HG03575 (cell line): ENCODE results near the gene PPY.
"Not testable (repeated sequence)": the region's sequence is repeated elsewhere in the genome, so short reads cannot be mapped to it uniquely, and the experiment has no call there.

Experiments used
- ATAC-seq: cut with Tn5 transposase; IDR thresholded peaks from one replicate; pipeline ENCODE4 v1.9.1; 2021; ENCODE audit not compliant: unreplicated experiment, insufficient number of reproducible peaks, low FRiP score; ENCODE audit errors: extremely low read depth

PPY gene

GRCh38 chr17:43970366-43970765, 28.1 kb upstream of the PPY start:
- ATAC-seq = no peak

GRCh38 chr17:43967251-43967875, 25.1 kb upstream of the PPY start:
- no peak for ATAC-seq

DNA sequence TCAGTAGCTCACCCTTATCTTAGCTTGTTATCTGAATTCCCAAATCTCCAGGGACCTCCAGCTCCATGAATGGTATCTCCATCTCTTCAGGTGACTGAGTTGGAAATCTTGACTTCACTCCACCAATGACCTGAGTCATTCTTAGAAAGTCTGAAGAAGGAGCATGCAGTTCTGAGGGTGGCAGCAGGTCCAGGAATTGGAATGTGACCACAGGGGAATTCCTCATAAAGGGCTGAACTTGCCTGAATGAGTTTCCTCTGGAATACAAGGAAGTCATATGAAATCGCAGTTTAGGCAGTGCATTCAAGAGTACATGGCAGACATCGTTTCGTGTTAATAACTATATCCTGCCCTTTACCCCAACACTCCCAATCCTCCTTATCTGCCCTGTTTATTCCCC, 24.0 kb upstream of the PPY start:
- no peak for ATAC-seq

DNA sequence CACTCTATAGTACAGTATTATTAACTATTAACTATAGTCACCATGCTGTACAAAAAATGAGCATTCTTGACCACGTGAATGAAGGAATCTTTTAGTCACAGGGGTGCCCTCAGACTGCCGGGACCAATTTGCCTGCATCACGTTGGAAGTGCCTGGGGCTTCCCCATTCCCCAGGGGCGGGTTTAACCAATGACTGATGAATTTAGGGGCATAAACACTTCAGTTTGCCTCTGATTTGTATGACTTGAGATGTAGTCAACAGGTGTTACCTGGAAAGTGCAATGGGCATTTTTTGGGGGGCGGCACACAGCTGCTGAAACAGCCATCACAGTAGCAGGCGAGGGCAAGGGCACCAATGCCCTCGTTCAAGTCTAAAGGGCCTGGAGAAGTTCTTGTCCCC, 20.2 kb upstream of the PPY start:
- ATAC-seq = no peak

DNA sequence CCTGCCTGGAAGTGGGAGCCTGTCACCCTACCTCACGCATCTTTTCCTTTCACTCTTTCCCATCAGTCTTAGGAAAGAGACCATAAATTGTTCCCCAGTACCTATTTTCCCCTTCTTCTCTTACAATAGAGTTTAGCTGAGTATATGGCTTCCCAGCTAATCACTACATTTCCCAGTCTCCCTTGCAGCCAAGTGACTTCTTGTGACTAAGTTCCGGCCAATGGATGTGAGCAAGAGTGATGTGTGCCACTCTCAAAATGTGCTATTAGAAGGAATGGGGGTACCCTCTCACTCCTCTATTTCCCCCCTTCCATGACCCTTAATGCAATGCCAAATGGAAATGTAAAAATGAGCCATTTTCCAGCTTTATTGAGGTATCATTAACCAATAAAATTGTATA, 19.7 kb upstream of the PPY start:
- ATAC-seq = no peak

DNA sequence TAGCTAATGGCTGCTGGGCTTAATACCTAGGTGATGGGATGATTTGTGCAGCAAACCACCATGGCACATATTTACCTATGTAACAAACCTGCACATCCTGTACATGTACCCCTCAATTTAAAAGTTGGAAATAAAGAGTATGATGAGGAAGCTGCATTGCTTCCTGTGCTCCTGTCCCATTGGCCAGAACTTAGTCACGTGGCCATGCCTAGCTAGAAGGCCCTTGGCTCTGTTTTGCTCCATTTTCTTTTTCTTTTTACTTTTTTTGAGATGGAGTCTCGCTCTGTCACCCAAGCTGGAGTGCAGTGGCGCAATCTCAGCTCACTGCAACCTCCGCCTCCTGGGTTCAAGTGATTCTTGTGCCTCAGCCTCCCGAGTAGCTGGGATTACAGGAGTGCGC, 19.0 kb upstream of the PPY start:
- not testable (repeated sequence) for ATAC-seq

DNA sequence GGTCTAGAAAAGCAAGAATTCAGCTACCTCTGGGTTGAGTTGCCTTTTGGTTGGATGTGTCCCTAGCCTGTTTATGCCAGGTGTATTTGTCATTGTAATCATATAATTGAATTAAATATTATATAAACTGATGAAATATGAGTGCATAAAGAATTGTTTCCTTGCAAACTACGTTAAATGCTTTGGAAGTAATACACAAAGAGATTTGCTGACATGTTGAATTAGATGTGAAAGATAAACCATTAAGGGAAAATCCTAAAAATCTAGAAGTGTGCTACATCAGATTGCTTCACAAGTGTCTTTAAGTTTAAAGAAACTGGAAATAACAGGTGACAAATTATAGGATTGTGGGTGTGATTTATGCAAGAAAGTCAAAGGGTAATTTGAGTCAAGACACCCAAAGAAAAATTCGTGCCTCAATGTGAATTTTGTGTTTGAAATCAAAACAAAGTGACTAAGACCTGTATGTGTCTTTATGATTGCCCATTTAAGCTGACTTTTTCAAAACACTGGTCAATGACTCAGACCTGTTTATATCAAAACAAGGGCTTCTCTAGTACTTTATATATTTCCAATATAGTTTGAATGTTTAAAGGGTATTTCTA, 16.6 kb upstream of the PPY start:
- no peak for ATAC-seq

DNA sequence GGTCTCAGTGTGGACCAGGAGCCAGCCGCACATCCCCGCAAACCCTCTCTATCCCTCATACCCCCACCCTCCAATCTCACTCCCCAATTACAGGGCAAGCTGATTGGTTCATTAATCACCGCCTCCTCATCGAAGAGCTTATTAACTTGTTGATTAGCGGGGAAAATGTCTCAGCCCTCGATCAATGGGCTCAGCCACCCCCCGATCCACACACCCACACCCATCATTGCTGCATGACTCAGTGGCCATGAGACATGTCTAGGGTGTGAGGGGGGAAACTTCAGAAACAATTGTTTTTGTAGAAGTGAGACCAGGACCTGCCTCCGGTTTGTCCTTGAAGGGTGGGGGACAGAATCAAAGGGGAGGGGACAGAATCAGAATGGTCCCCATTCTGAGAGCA, 13.9 kb upstream of the PPY start:
- ATAC-seq = no peak

DNA sequence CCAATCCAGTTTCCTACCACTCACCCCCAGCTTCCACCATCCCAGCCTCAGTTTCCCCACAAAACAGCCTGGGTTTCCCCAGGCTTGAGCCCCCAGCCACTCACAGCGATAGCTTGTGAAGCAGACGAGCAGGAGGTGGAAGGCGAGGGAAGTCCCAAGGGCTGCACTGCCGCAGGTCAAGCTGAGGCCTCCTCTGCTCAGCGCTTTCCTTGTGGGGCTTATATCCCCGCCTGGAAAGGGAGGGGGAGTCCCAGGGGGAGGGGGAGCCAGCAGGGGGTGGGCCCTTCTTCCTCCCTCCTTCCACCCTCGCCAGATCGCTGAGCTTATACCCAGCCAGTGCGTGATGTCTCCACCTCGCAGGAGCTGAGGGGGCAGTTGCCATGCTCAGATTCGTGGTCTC, 11.5 kb upstream of the PPY start, which contains the start of gene PYY:
PYY (minus strand) TSS at position 195 of the 400 bp plus-strand sequence. CDS start 457 bp downstream, outside the sequence.
- ATAC-seq = no peak

DNA sequence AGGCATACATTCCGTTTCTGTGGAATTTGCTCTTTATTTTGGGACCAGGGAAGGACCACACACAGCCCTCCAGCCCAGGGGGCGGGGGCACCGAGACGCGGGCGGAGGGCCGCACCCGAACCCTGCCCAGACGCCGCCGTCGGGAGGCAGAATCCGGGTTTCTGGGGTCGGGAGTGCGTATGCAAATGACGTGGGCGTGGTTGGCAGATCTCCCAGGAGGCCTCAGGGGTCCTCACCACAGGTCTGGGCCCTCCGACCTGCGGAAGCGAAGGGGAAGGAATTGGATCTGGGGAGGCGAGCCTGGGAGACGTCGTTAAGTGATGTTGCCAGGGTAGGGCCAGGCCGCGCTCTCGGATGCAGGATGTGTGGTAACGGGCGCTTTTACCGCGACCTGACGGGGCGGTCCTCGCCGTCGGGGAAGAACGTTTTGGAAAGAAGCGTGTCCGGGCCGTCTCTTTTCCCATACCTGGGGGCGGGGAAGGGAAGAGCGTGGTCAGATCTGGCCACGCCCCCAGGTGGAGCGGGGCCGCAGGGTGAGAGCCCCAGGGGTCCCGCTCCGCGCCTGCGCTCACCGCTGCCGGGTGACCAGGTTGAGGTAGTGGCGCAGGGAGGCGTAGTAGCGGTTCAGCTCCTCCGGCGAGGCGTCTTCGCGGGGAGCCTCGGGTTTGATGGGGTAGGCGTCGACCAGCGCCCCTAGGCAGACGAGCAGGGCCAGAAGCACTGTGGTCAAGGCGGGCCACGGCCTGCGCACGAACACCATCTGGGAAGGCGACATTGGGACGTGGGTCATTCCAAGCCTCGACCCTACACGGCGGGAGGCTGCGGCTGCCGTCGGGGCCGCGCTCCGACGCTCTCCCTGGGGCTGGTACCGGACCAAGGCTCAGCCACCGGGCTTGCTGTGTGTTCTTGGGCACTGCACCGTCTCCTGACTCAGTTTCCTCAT, 10.7 kb upstream of the PPY start:
- ATAC-seq = no peak

GRCh38 chr17:43952351-43952723, 10.1 kb upstream of the PPY start:
- ATAC-seq = no peak

DNA sequence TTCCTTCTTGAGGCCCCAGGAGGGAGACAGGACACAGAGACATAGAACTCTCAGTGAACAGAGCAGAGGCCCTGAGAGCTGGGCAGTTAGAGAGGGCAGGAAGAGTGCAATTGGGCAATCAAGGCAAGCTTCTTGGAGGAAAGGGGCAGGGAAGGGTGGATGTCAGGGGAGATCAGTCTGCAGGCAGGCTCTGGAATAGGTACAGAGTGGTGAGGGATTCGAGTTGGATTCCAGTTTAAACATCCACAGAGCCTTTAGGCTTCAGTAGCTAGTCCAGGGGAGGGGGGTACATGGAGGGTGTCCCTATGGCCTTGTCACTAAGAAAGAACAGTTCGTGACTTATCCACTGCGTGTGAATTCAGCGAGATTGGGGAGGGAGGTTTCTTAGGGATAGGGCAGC, 9.5 kb upstream of the PPY start:
- no peak for ATAC-seq

GRCh38 chr17:43950554-43950953, 8.3 kb upstream of the PPY start:
- ATAC-seq = no peak

DNA sequence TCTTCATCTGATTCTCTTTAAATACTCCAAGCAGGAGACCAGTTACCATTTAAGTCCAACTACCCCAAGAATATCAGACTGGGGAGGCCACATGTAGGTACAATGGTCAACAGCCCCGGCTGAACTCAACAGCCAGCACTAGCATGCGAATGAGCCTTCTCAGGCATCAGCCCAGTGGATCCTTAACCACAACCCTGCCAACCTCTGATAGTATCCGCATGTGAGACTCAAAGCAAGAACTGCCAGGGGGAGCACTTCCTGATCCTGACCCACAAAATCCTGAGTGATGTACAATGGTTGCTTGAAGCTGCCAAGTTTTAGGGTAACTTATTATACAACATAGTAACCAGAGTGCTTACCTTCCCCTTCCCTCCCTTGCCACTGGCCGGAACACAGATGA, 7.5 kb upstream of the PPY start:
- no peak for ATAC-seq

- ATAC-seq = no peak
Observed at GRCh38 chr17:43946781-43947180, 4.5 kb upstream of the PPY start.

DNA sequence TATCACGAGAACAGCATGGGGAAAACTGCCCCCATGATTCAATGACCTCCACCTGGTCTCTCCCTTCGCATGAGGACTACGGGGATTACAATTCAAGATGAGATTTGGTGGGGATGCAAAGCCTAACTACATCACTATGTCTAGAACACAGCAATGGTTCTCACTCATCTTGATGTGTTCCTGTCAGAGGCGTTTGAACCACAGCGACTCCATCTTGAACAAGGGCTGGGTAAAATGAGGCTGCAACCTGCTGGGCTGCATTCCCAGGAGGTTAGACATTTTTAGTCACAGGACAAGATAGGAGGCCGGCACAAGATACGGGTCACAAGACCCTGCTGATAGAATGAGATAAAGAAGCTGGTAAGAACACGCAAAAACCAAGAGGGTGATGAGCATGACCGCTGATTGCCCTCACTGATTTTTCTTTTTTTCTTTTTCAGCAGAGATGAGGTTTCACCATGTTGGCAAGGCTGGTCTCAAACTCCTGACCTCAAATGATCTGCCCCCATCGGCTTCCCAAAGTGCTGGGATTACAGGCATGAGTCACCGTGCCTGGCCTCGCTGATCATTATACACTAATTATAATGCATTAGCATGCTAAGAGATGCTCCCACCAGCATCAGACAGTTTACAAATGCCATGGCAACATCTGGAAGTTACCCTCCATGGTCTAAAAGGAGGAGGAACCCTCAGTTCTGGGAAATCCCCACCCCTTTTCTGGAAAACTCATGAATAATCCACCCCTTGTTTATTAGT, 3.0 kb upstream of the PPY start:
- no peak for ATAC-seq

GRCh38 chr17:43940630-43941029, 1.6 kb downstream of the PPY start:
- ATAC-seq = no peak

DNA sequence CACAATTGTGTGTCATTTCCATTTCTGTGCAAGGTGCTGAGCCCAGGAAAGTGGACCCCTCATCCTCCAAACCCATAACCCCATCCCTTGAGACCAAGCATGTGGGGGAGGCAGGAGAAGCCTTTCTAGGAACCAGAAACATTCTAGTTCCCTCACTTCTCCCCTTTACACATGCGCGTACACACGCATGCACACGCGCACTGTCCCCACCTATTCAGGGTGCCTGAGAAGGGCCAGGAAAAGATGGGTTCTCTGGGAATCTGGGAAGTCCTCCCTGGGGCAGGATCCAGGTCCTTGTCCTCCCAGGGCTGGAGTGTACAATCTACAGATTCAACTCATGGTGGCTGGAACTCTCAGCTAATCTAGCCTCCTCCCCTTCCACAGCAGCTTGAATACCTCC, 2.4 kb downstream of the PPY start:
- no peak for ATAC-seq

GRCh38 chr17:43939452-43939851, 2.8 kb downstream of the PPY start:
- not testable (repeated sequence) for ATAC-seq
